K562 (cell line): ENCODE data around the gene GJC2. TPM values are rescaled to one million over a fixed set of nuclear protein-coding genes. Genes with fewer than 3 reads are reported as not detected.

Experiments used
- ARNT ChIP-seq, 2 experiments: fragments of 450-650 bp; IDR thresholded peaks; 2 replicates each; pipeline ENCODE4 v1.6.1; 2016; ENCODE audit warnings: mild to moderate bottlenecking in 1 of 2
- CTBP1 ChIP-seq: fragments of 450-650 bp; IDR thresholded peaks from 2 replicates; pipeline ENCODE4 v1.6.1; 2016; ENCODE audit warnings: borderline replicate concordance
- GABPB2 ChIP-seq: fragments of 250-450 bp; sonication (Bioruptor Pico); conservative IDR thresholded peaks from 2 replicates; pipeline ENCODE4 v1.5.1; 2021; ENCODE audit warnings: mild to moderate bottlenecking
- GMEB1 ChIP-seq: fragments of 250-450 bp; sonication (Bioruptor Pico); IDR thresholded peaks from 2 replicates; pipeline ENCODE4 v1.4.0; 2020; ENCODE audit warnings: mild to moderate bottlenecking
- ID3 ChIP-seq, 2 experiments: fragments of 250-450 bp in 1 of 2; fragments of 450-650 bp in 1 of 2; sonication (Bioruptor Pico) in 1 of 2; IDR thresholded peaks; 2 replicates each; pipeline versions ENCODE4 v1.6.1 to v1.8.0; 2016 to 2021; ENCODE audit warnings: mild to moderate bottlenecking in 2 of 2, moderate library complexity in 2 of 2, missing compliant biosample characterization in 1 of 2, missing genetic modification characterization in 1 of 2
- MTA3 ChIP-seq: fragments of 450-650 bp; formaldehyde crosslinking; IDR thresholded peaks from 2 replicates; pipeline ENCODE4 v1.6.1; 2017; ENCODE audit warnings: mild to moderate bottlenecking, borderline replicate concordance
- NFATC3 ChIP-seq: fragments of 450-650 bp; IDR thresholded peaks from 2 replicates; pipeline ENCODE4 v1.6.1; 2017; ENCODE audit warnings: mild to moderate bottlenecking
- NUFIP1 ChIP-seq: fragments of 450-650 bp; IDR thresholded peaks from 2 replicates; pipeline ENCODE4 v1.6.1; 2018; ENCODE audit not compliant: partially characterized antibody
- SOX6 ChIP-seq: fragments of 450-650 bp; IDR thresholded peaks from 2 replicates; pipeline ENCODE4 v1.6.1; 2014; ENCODE audit warnings: mild to moderate bottlenecking
- THRA ChIP-seq: fragments of 450-650 bp; IDR thresholded peaks from 2 replicates; pipeline ENCODE4 v1.6.1; 2017; ENCODE audit warnings: mild to moderate bottlenecking, moderate library complexity
- TRIM24 ChIP-seq, 2 experiments: fragments of 450-650 bp; IDR thresholded peaks; 2 replicates each; pipeline ENCODE4 v1.6.1; 2016
- U2AF2 ChIP-seq: fragments of 200-400 bp; formaldehyde crosslinking; optimal IDR thresholded peaks from 2 replicates; pipeline ENCODE3; 2017; ENCODE audit warnings: low read depth, mild to moderate bottlenecking, low read length
- ZNF740 ChIP-seq, 3 experiments: fragments of 200-800 bp in 1 of 3; sonication (Bioruptor generic) in 1 of 3; sonication (generic) in 1 of 3; formaldehyde crosslinking in 1 of 3; IDR thresholded peaks; 2 replicates each; pipeline versions ENCODE4 v1.6.1 to v1.8.0; 2016 to 2022; ENCODE audit warnings: mild to moderate bottlenecking in 2 of 3, missing compliant biosample characterization in 2 of 3, missing genetic modification characterization in 2 of 3, missing genetic modification reagents in 1 of 3
- ZNF79 ChIP-seq: fragments of 250-450 bp; sonication (Bioruptor Pico); IDR thresholded peaks from 2 replicates; pipeline ENCODE4 v1.4.0; 2020; ENCODE audit warnings: low read depth, mild to moderate bottlenecking, moderate library complexity
- polyA plus RNA-seq, 8 experiments: library from polyadenylated mRNA; depleted of rRNA in 4 of 8; stranded (reverse) in 5 of 8; unstranded in 3 of 8; fragments of >200 nt; fragmentation: Nextera tagmentation in 2 of 8; fragmentation: Illumina TruSeq in 1 of 8; extraction: Ambion mirVana in 2 of 8; extraction: Trizol in 1 of 8; gene quantifications; 2 replicates each; pipeline versions ENCODE4 v1.2.1 to v1.2.3, GENCODE V29; 2011 to 2014; ENCODE audit warnings: inconsistent platforms in 1 of 8, missing spikeins in 1 of 8
- total RNA-seq, 7 experiments: library from RNA; depleted of rRNA in 6 of 7; stranded (reverse); fragments of >200 nt in 6 of 7; fragmentation: Illumina TruSeq in 2 of 7; extraction: Trizol in 2 of 7; gene quantifications; 2 replicates each; pipeline versions ENCODE4 v1.2.1 to v1.2.3, GENCODE V29; 2011 to 2021; ENCODE audit warnings: low replicate concordance in 1 of 7
- TF ChIP-seq, protein P1 (sequence below): fragments of 450-650 bp; IDR thresholded peaks from 2 replicates; pipeline ENCODE4 v1.6.1; 2016
- TF ChIP-seq, protein P2 (sequence below): fragments of 450-650 bp; IDR thresholded peaks from one replicate; pipeline ENCODE4 v1.6.1; 2018; ENCODE audit warnings: mild to moderate bottlenecking, moderate library complexity; ENCODE audit not compliant: partially characterized antibody
- TF ChIP-seq, protein P3 (sequence below): IDR thresholded peaks from 3 replicates; pipeline ENCODE4 v1.6.1; 2011; ENCODE audit warnings: borderline replicate concordance, mild to moderate bottlenecking, moderate library complexity; ENCODE audit not compliant: insufficient read length; ENCODE audit errors: extremely low read depth

Gene GJC2
- total and polyA plus RNA-seq, 9 of the 15 experiments (the other 6 are each of a cell fraction or from before 2014, with no cell fraction given) = 0.03 to 0.62 (median 0.11) TPM; not detected in 2

DNA sequence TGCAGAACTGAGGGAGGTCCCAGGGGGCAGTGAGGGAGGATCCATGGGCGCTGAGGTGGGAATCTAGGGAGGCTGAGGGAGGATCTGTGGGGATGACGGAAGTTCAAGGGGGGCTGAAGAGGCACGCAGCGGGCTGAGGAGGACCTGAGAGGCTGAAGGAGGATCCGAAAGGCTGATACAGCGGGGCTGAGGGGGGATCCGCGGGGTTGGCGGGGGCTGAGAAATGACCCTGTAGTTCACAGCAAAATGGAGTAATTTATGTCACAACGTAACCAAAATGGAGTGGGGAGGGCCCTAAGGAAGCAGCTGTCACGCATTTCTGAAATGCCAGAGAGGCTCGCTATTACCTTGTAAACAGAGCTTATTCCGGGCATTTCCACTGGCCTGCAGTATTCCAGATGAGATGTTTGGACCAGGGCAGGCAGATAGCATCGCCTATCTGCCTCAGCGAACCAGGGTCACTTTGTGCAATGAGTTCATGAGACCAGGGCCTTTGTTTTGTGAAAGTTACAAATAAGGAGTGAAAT is 39.7 kb upstream of the GJC2 start (continued):
- TF ChIP-seq, protein P1, sequence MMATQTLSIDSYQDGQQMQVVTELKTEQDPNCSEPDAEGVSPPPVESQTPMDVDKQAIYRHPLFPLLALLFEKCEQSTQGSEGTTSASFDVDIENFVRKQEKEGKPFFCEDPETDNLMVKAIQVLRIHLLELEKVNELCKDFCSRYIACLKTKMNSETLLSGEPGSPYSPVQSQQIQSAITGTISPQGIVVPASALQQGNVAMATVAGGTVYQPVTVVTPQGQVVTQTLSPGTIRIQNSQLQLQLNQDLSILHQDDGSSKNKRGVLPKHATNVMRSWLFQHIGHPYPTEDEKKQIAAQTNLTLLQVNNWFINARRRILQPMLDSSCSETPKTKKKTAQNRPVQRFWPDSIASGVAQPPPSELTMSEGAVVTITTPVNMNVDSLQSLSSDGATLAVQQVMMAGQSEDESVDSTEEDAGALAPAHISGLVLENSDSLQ = 0 out of 2 replicates have a peak, but pooled peaks have one; percentile 8
- TF ChIP-seq MTA3 (no peak), TRIM24 (IDR thresholded peaks at IDR 0.05) (no peak; a peak in 1 of 4 replicates), THRA (no peak), U2AF2 (no peak), CTBP1 (0 out of 2 replicates have a peak, but pooled peaks have one; percentile 19), NFATC3 (no peak), ZNF740 (CRISPR knock-in tag; IDR thresholded peaks at IDR 0.05) (no peak), ZNF740 (tag; IDR thresholded peaks at IDR 0.05) (peak in 1 of 2 experiments; percentile 57; a peak in 1 of 4 replicates), GMEB1 (CRISPR knock-in tag) (no peak), ZNF79 (CRISPR knock-in tag) (no peak), GABPB2 (CRISPR knock-in tag) (no peak), SOX6 (no peak), NUFIP1 (no peak), ID3 (CRISPR knock-in tag; IDR thresholded peaks at IDR 0.05) (no peak), ID3 (tag; IDR thresholded peaks at IDR 0.05) (peak; percentile 33; the same call in 1 of the 2 replicates), ARNT (IDR thresholded peaks at IDR 0.05) (no peak)
- TF ChIP-seq, protein P2, sequence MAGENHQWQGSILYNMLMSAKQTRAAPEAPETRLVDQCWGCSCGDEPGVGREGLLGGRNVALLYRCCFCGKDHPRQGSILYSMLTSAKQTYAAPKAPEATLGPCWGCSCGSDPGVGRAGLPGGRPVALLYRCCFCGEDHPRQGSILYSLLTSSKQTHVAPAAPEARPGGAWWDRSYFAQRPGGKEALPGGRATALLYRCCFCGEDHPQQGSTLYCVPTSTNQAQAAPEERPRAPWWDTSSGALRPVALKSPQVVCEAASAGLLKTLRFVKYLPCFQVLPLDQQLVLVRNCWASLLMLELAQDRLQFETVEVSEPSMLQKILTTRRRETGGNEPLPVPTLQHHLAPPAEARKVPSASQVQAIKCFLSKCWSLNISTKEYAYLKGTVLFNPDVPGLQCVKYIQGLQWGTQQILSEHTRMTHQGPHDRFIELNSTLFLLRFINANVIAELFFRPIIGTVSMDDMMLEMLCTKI = no peak
- TF ChIP-seq, protein P3, sequence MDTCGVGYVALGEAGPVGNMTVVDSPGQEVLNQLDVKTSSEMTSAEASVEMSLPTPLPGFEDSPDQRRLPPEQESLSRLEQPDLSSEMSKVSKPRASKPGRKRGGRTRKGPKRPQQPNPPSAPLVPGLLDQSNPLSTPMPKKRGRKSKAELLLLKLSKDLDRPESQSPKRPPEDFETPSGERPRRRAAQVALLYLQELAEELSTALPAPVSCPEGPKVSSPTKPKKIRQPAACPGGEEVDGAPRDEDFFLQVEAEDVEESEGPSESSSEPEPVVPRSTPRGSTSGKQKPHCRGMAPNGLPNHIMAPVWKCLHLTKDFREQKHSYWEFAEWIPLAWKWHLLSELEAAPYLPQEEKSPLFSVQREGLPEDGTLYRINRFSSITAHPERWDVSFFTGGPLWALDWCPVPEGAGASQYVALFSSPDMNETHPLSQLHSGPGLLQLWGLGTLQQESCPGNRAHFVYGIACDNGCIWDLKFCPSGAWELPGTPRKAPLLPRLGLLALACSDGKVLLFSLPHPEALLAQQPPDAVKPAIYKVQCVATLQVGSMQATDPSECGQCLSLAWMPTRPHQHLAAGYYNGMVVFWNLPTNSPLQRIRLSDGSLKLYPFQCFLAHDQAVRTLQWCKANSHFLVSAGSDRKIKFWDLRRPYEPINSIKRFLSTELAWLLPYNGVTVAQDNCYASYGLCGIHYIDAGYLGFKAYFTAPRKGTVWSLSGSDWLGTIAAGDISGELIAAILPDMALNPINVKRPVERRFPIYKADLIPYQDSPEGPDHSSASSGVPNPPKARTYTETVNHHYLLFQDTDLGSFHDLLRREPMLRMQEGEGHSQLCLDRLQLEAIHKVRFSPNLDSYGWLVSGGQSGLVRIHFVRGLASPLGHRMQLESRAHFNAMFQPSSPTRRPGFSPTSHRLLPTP = no peak
